Stimulated activated CD8-positive, alpha-beta memory T cell treated with anti-CD3 and anti-CD28 coated beads, Interleukin-2, amount 100 ng/mL, for 48 hours (primary cell): ENCODE measurements around the gene IFNLR1.

Experiments
- DNase-seq, 2 donors: peaks; one replicate each; pipeline ENCODE4 v3.0.0-alpha.2; 2020; ENCODE audit warnings: low read depth in 2 of 2

Gene IFNLR1

GRCh38 chr1:24104854-24105253 is 82.2 kb downstream of the IFNLR1 start:
- DNase-seq = no peak
